WTC11 (cell line): ENCODE results near the gene UBB.

ENCODE experiments used
- NR1H2 ChIP-seq: sonication (generic); formaldehyde crosslinking; IDR thresholded peaks from 2 replicates; pipeline ENCODE4 v1.9.0; 2021; ENCODE audit warnings: mild to moderate bottlenecking, moderate library complexity, missing genetic modification reagents
- NR2C2 ChIP-seq: sonication (generic); formaldehyde crosslinking; IDR thresholded peaks from 2 replicates; pipeline ENCODE4 v1.8.0; 2022; ENCODE audit warnings: mild to moderate bottlenecking, missing genetic modification reagents
- TEAD4 ChIP-seq: sonication (generic); formaldehyde crosslinking; IDR thresholded peaks from 2 replicates; pipeline ENCODE4 v1.8.0; 2022; ENCODE audit warnings: mild to moderate bottlenecking, missing genetic modification reagents
- ZNF121 ChIP-seq: sonication (generic); formaldehyde crosslinking; IDR thresholded peaks from 2 replicates; pipeline ENCODE4 v1.8.0; 2023; ENCODE audit warnings: missing genetic modification reagents
- TF ChIP-seq, protein P1 (sequence below): sonication (generic); formaldehyde crosslinking; IDR thresholded peaks from 2 replicates; pipeline ENCODE4 v1.8.1; 2023; ENCODE audit warnings: mild to moderate bottlenecking, moderate library complexity, missing genetic modification reagents
- TF ChIP-seq, protein P2 (sequence below): fragments of 200-600 bp; IDR thresholded peaks from 2 replicates; pipeline ENCODE4 v1.8.0; 2022; ENCODE audit warnings: antibody characterized with exemption
- TF ChIP-seq, protein P3 (sequence below): sonication (generic); formaldehyde crosslinking; IDR thresholded peaks from 2 replicates; pipeline ENCODE4 v1.8.1; 2023; ENCODE audit warnings: mild to moderate bottlenecking, missing genetic modification reagents
- TF ChIP-seq, protein P4 (sequence below): sonication (generic); formaldehyde crosslinking; IDR thresholded peaks from 2 replicates; pipeline ENCODE4 v1.8.1; 2023; ENCODE audit warnings: mild to moderate bottlenecking, missing genetic modification reagents, moderate library complexity

DNA sequence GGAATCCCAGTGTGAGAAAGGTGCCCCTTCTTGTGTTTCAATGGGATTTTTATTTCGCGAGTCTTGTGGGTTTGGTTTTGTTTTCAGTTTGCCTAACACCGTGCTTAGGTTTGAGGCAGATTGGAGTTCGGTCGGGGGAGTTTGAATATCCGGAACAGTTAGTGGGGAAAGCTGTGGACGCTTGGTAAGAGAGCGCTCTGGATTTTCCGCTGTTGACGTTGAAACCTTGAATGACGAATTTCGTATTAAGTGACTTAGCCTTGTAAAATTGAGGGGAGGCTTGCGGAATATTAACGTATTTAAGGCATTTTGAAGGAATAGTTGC, 567 bp downstream of the UBB start:
- TF ChIP-seq, protein P1, sequence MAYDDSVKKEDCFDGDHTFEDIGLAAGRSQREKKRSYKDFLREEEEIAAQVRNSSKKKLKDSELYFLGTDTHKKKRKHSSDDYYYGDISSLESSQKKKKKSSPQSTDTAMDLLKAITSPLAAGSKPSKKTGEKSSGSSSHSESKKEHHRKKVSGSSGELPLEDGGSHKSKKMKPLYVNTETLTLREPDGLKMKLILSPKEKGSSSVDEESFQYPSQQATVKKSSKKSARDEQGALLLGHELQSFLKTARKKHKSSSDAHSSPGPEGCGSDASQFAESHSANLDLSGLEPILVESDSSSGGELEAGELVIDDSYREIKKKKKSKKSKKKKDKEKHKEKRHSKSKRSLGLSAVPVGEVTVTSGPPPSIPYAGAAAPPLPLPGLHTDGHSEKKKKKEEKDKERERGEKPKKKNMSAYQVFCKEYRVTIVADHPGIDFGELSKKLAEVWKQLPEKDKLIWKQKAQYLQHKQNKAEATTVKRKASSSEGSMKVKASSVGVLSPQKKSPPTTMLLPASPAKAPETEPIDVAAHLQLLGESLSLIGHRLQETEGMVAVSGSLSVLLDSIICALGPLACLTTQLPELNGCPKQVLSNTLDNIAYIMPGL (CRISPR knock-in tag): no peak
- TF ChIP-seq NR2C2 (CRISPR knock-in tag): no peak
- no peak for TF ChIP-seq TEAD4 (CRISPR knock-in tag)
- TF ChIP-seq, protein P2, sequence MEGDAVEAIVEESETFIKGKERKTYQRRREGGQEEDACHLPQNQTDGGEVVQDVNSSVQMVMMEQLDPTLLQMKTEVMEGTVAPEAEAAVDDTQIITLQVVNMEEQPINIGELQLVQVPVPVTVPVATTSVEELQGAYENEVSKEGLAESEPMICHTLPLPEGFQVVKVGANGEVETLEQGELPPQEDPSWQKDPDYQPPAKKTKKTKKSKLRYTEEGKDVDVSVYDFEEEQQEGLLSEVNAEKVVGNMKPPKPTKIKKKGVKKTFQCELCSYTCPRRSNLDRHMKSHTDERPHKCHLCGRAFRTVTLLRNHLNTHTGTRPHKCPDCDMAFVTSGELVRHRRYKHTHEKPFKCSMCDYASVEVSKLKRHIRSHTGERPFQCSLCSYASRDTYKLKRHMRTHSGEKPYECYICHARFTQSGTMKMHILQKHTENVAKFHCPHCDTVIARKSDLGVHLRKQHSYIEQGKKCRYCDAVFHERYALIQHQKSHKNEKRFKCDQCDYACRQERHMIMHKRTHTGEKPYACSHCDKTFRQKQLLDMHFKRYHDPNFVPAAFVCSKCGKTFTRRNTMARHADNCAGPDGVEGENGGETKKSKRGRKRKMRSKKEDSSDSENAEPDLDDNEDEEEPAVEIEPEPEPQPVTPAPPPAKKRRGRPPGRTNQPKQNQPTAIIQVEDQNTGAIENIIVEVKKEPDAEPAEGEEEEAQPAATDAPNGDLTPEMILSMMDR: no peak
- TF ChIP-seq ZNF121 (CRISPR knock-in tag): no peak
- no peak for TF ChIP-seq NR1H2 (CRISPR knock-in tag)
- TF ChIP-seq, protein P3, sequence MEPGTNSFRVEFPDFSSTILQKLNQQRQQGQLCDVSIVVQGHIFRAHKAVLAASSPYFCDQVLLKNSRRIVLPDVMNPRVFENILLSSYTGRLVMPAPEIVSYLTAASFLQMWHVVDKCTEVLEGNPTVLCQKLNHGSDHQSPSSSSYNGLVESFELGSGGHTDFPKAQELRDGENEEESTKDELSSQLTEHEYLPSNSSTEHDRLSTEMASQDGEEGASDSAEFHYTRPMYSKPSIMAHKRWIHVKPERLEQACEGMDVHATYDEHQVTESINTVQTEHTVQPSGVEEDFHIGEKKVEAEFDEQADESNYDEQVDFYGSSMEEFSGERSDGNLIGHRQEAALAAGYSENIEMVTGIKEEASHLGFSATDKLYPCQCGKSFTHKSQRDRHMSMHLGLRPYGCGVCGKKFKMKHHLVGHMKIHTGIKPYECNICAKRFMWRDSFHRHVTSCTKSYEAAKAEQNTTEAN (CRISPR knock-in tag): no peak
- TF ChIP-seq, protein P4, sequence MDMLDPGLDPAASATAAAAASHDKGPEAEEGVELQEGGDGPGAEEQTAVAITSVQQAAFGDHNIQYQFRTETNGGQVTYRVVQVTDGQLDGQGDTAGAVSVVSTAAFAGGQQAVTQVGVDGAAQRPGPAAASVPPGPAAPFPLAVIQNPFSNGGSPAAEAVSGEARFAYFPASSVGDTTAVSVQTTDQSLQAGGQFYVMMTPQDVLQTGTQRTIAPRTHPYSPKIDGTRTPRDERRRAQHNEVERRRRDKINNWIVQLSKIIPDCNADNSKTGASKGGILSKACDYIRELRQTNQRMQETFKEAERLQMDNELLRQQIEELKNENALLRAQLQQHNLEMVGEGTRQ (CRISPR knock-in tag): no peak
